ENCODE results near the gene TACC3.

TACC3 gene

DNA sequence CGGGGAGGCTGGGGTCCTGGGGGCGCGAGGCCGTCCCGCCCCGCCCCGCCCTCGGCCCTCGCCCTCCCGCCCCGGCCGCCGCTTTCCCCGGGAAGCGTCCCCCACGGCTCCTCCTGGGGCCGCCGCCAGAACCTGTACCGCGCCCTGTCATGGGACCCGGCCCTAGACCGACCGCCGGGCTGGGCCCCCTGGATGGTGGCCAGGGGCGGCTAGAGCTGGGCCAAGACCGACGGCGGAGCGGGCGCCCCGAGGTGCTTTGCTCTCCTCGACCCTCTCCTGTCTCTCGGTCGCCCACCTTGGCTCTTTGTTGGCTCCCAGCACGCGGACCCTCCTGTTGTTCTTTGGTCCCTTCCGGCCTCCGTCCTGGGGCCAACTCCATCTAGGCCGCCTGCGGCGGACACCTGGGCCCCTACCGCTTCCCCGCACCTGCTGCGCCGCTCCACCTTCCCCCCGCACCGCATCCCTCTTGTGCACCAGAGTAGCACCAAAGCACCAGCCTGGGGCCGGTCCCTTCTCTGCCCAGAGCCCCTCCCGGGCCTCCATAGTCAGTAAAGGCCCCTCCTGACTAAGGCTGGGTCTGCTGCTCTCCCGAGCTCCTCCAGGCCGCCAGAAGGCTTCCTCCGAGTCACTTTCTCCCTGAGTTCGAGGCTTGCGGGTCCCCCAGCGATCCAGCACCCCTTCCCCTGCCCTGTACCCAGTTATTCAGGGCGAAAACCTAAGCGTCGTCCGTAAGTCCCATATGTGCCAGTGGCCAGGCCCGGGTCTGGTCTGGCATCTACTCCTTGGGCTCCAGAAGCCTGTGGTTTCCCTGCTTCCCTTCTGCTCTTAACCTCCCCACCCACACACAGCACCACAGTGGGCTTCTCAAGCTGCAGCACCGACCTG is 587 bp downstream of the TACC3 start (continued):
- TF ChIP-seq, protein P1, sequence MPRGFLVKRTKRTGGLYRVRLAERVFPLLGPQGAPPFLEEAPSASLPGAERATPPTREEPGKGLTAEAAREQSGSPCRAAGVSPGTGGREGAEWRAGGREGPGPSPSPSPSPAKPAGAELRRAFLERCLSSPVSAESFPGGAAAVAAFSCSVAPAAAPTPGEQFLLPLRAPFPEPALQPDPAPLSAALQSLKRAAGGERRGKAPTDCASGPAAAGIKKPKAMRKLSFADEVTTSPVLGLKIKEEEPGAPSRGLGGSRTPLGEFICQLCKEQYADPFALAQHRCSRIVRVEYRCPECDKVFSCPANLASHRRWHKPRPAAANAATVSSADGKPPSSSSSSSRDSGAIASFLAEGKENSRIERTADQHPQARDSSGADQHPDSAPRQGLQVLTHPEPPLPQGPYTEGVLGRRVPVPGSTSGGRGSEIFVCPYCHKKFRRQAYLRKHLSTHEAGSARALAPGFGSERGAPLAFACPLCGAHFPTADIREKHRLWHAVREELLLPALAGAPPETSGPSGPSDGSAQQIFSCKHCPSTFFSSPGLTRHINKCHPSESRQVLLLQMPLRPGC (tag by site-specific recombination; IDR thresholded peaks at IDR 0.05): 0 out of 2 replicates have a peak, but pooled peaks have one; percentile 8
- TF ChIP-seq ZSCAN23 (tag by site-specific recombination; IDR thresholded peaks at IDR 0.05) (no peak), ZBTB48 (tag by site-specific recombination; IDR thresholded peaks at IDR 0.05) (no peak), ZBTB20 (tag by site-specific recombination; IDR thresholded peaks at IDR 0.05) (0 out of 2 replicates have a peak, but pooled peaks have one; percentile 15), ZNF335 (tag by site-specific recombination; conservative IDR thresholded peaks at IDR 0.05) (0 out of 2 replicates have a peak, but pooled peaks have one; percentile 26), ZNF837 (tag by site-specific recombination; IDR thresholded peaks at IDR 0.05) (no peak), ZNF391 (tag by site-specific recombination; IDR thresholded peaks at IDR 0.05; ENCODE audit: borderline replicate concordance, low read depth) (no peak), ZNF596 (tag by site-specific recombination; IDR thresholded peaks at IDR 0.05) (no peak), ZNF302 (tag by site-specific recombination; IDR thresholded peaks at IDR 0.05; ENCODE audit: low read depth) (no peak), ZNF660 (tag by site-specific recombination; IDR thresholded peaks at IDR 0.05) (no peak), BCL11A (tag by site-specific recombination; IDR thresholded peaks at IDR 0.05; ENCODE audit: low read depth) (no peak), ZBTB7A (tag by site-specific recombination; IDR thresholded peaks at IDR 0.05; ENCODE audit: low read depth) (no peak), ZNF558 (tag by site-specific recombination; IDR thresholded peaks at IDR 0.05) (no peak), ZNF610 (tag by site-specific recombination; IDR thresholded peaks at IDR 0.05; ENCODE audit: borderline replicate concordance) (no peak), ZNF121 (tag by site-specific recombination; IDR thresholded peaks at IDR 0.05) (no peak), KLF9 (tag by site-specific recombination; IDR thresholded peaks at IDR 0.05; ENCODE audit: low read depth) (no peak), ZNF777 (tag by site-specific recombination; IDR thresholded peaks at IDR 0.05; ENCODE audit: borderline replicate concordance) (no peak; the same call in 1 of the 2 replicates)
- TF ChIP-seq, protein P2, sequence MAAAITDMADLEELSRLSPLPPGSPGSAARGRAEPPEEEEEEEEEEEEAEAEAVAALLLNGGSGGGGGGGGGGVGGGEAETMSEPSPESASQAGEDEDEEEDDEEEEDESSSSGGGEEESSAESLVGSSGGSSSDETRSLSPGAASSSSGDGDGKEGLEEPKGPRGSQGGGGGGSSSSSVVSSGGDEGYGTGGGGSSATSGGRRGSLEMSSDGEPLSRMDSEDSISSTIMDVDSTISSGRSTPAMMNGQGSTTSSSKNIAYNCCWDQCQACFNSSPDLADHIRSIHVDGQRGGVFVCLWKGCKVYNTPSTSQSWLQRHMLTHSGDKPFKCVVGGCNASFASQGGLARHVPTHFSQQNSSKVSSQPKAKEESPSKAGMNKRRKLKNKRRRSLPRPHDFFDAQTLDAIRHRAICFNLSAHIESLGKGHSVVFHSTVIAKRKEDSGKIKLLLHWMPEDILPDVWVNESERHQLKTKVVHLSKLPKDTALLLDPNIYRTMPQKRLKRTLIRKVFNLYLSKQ (tag by site-specific recombination; IDR thresholded peaks at IDR 0.05; ENCODE audit: borderline replicate concordance): no peak
- TF ChIP-seq, protein P3, sequence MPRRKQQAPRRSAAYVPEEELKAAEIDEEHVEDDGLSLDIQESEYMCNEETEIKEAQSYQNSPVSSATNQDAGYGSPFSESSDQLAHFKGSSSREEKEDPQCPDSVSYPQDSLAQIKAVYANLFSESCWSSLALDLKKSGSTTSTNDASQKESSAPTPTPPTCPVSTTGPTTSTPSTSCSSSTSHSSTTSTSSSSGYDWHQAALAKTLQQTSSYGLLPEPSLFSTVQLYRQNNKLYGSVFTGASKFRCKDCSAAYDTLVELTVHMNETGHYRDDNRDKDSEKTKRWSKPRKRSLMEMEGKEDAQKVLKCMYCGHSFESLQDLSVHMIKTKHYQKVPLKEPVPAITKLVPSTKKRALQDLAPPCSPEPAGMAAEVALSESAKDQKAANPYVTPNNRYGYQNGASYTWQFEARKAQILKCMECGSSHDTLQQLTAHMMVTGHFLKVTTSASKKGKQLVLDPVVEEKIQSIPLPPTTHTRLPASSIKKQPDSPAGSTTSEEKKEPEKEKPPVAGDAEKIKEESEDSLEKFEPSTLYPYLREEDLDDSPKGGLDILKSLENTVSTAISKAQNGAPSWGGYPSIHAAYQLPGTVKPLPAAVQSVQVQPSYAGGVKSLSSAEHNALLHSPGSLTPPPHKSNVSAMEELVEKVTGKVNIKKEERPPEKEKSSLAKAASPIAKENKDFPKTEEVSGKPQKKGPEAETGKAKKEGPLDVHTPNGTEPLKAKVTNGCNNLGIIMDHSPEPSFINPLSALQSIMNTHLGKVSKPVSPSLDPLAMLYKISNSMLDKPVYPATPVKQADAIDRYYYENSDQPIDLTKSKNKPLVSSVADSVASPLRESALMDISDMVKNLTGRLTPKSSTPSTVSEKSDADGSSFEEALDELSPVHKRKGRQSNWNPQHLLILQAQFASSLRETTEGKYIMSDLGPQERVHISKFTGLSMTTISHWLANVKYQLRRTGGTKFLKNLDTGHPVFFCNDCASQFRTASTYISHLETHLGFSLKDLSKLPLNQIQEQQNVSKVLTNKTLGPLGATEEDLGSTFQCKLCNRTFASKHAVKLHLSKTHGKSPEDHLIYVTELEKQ (tag by site-specific recombination; IDR thresholded peaks at IDR 0.05; ENCODE audit: borderline replicate concordance): no peak
- TF ChIP-seq, protein P4, sequence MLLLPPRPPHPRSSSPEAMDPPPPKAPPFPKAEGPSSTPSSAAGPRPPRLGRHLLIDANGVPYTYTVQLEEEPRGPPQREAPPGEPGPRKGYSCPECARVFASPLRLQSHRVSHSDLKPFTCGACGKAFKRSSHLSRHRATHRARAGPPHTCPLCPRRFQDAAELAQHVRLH (tag by site-specific recombination; IDR thresholded peaks at IDR 0.05): no peak

Measured in HEK293 (cell line).